Measurements from ENCODE around the gene LRFN2. TPM values are rescaled to one million over a fixed set of nuclear protein-coding genes. Genes with fewer than 3 reads are reported as not detected.

The LRFN2 gene
- total and polyA plus RNA-seq, 2 donors (not counting 1 experiment from before 2014, with no cell fraction given): not detected

DNA sequence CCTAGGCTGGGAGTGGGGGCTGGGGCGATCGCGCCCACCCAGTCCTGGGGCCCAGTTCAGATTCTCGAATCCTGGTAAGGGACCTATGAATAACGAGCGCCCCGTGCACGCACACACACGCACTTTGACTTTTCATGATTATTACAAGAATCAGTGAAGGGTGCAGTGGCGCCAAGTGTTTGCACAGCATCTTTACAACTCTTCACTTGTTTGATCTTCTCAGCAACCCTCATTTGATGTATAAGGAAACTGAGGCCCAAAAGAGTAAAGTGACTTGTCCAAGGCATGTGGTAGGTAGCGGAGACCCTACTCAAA is 863 bp upstream of the LRFN2 start:
- ATAC-seq (ENCODE audit: low read depth) (no peak), DNase-seq (no peak)
- peaks cover 16% of the 10 kb centered on the region in 2 donors for H3K4me1 ChIP-seq (ENCODE audit: control insufficient read depth in 2 of 2, insufficient read depth in 2 of 2, low read length in 2 of 2)
- peaks cover 0 to 3% (median 0%) of the 10 kb centered on the region in 3 donors for H3K9me3 ChIP-seq (ENCODE audit: control extremely low read depth in 1 of 3, control insufficient read depth in 2 of 3, insufficient read depth in 1 of 3, low read length in 2 of 3)
- intact Hi-C loops (cut with micrococcal nuclease): no loop called here
- H2AFZ ChIP-seq (ENCODE audit: insufficient read depth, low read depth, low read length, poor library complexity, severe bottlenecking): peak overlapping the region; percentile 81
- Mint-ChIP-seq H3K9me3 (ENCODE audit: insufficient read depth) (no peaks in the 10 kb centered on the region), H3K4me1 (peaks cover 11% of the 10 kb centered on the region), H3K27me3 (peaks cover 53% of the 10 kb centered on the region), H3K4me3 (peak overlapping the region; percentile 56), H3K27ac (no peak overlapping the region)
- WGBS (ENCODE audit: insufficient coverage): 18% methylated on average over 10 of the region's 11 CpGs
- H4K20me1 ChIP-seq (ENCODE audit: control insufficient read depth, insufficient read depth, low read length, poor library complexity, severe bottlenecking): no peaks in the 10 kb centered on the region
- ChIA-PET CTCF (interaction anchor here (0.7 to 1.5 kb wide), 4 partner anchors 12 to 1688 kb away, joined by 3 to 5 read pairs (median 4); no protein-coding TSS in a partner anchor), POLR2A (no interaction called here)
- no peaks in the 10 kb centered on the region for H3K36me3 ChIP-seq (replicated peaks in 1 of 2; ENCODE audit: control extremely low read depth in 1 of 2, control insufficient read depth in 1 of 2, extremely low read depth in 1 of 2, insufficient read depth in 2 of 2, low read length in 1 of 2)
- TF ChIP-seq, protein P1, sequence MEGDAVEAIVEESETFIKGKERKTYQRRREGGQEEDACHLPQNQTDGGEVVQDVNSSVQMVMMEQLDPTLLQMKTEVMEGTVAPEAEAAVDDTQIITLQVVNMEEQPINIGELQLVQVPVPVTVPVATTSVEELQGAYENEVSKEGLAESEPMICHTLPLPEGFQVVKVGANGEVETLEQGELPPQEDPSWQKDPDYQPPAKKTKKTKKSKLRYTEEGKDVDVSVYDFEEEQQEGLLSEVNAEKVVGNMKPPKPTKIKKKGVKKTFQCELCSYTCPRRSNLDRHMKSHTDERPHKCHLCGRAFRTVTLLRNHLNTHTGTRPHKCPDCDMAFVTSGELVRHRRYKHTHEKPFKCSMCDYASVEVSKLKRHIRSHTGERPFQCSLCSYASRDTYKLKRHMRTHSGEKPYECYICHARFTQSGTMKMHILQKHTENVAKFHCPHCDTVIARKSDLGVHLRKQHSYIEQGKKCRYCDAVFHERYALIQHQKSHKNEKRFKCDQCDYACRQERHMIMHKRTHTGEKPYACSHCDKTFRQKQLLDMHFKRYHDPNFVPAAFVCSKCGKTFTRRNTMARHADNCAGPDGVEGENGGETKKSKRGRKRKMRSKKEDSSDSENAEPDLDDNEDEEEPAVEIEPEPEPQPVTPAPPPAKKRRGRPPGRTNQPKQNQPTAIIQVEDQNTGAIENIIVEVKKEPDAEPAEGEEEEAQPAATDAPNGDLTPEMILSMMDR (IDR thresholded peaks at IDR 0.05): no peak
- no peak for TF ChIP-seq EZH2 (IDR thresholded peaks at IDR 0.05; ENCODE audit: borderline replicate concordance, insufficient read depth, low read depth, low read length, poor library complexity, severe bottlenecking)
- H3K4me2 ChIP-seq (replicated peaks; ENCODE audit: low read depth, low read length, poor library complexity, severe bottlenecking): peak overlapping the region; percentile 87
- peaks cover 0 to 35% (median 17%) of the 10 kb centered on the region in 4 experiments for H3K27me3 ChIP-seq (replicated peaks in 1 of 4; ENCODE audit: control extremely low read depth in 1 of 4, control insufficient read depth in 3 of 4, insufficient read depth in 4 of 4, low read length in 3 of 4)
- no peak overlapping the region for H3K27ac ChIP-seq (ENCODE audit: low read length in 2 of 2)
- H3K79me2 ChIP-seq (ENCODE audit: control insufficient read depth, insufficient read depth, low read length): no peaks in the 10 kb centered on the region
- H3K4me3 ChIP-seq (ENCODE audit: control extremely low read depth in 1 of 5, extremely low read depth in 1 of 5, insufficient read depth in 1 of 5, low read depth in 2 of 5, low read length in 4 of 5): peak overlapping the region in 1 of 5 experiments; percentile 62
- H3K9ac ChIP-seq (ENCODE audit: low read length): peak overlapping the region; percentile 62

DNA sequence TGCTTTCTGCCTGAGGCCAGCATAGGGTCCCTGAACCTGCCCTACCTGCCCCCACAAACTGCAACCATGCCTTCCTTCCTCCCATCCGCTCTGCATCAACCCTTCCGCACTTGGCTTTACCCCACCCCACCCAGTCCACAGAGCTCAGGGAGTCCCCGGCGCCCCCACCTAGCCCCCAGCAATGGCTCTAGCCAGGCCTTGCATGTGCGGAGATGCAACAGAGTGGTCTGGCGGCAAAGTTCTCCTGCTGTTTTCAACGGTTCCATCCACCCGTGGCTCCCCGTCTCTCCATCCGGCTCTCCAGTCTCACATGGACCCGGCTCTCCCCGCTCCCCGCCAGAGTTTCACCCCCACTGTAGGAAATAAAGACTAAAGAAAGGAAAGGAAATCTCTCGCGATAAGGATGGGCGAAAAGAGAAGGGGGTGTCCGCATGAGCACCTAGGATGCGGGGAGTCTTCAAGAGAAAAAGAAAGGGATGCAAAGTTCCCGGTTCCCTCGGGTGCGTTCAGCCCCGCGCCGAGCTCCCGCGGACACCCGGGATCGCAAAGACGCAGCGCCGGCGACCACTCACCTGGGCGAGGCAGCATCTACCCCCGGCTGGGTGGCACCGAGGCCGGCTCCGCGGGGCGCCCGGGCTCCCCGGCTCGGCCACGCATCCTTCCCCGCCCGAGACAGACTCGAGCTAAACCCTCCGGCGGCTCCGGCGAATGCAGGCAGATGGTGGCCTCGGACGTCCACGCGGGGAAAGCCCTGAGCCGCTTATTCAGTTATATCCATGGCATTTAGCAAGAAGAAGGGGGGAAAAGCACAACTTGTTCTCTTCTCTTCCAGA is 579 bp downstream of the LRFN2 start:
- ChIA-PET CTCF (interaction anchor here (1.3 to 1.5 kb wide), 2 partner anchors 11 to 12 kb away, joined by 5 read pairs; no protein-coding TSS in a partner anchor), POLR2A (no interaction called here)
- peak overlapping the region; percentile 87 for H3K4me2 ChIP-seq (replicated peaks; ENCODE audit: low read depth, low read length, poor library complexity, severe bottlenecking)
- H3K4me3 ChIP-seq (ENCODE audit: control extremely low read depth in 1 of 5, extremely low read depth in 1 of 5, insufficient read depth in 1 of 5, low read depth in 2 of 5, low read length in 4 of 5): peak overlapping the region; percentile 6 to 62 (median 46)
- H3K9ac ChIP-seq (ENCODE audit: low read length): no peak overlapping the region
- Mint-ChIP-seq H3K4me3 (peak overlapping the region; percentile 78), H3K4me1 (peaks cover 11% of the 10 kb centered on the region), H3K27me3 (peaks cover 47% of the 10 kb centered on the region), H3K9me3 (ENCODE audit: insufficient read depth) (no peaks in the 10 kb centered on the region), H3K27ac (no peak overlapping the region)
- no peaks in the 10 kb centered on the region for H3K79me2 ChIP-seq (ENCODE audit: control insufficient read depth, insufficient read depth, low read length)
- no peaks in the 10 kb centered on the region for H3K36me3 ChIP-seq (replicated peaks in 1 of 2; ENCODE audit: control extremely low read depth in 1 of 2, control insufficient read depth in 1 of 2, extremely low read depth in 1 of 2, insufficient read depth in 2 of 2, low read length in 1 of 2)
- peak; percentile 7 for DNase-seq
- peaks cover 0 to 3% (median 0%) of the 10 kb centered on the region in 3 donors for H3K9me3 ChIP-seq (ENCODE audit: control extremely low read depth in 1 of 3, control insufficient read depth in 2 of 3, insufficient read depth in 1 of 3, low read length in 2 of 3)
- ATAC-seq (ENCODE audit: low read depth): no peak
- H3K27me3 ChIP-seq (replicated peaks in 1 of 4; ENCODE audit: control extremely low read depth in 1 of 4, control insufficient read depth in 3 of 4, insufficient read depth in 4 of 4, low read length in 3 of 4): peaks cover 0 to 35% (median 17%) of the 10 kb centered on the region in 4 experiments
- H4K20me1 ChIP-seq (ENCODE audit: control insufficient read depth, insufficient read depth, low read length, poor library complexity, severe bottlenecking): no peaks in the 10 kb centered on the region
- H3K4me1 ChIP-seq (ENCODE audit: control insufficient read depth in 2 of 2, insufficient read depth in 2 of 2, low read length in 2 of 2): peaks cover 16% of the 10 kb centered on the region in 2 donors
- H3K27ac ChIP-seq (ENCODE audit: low read length in 2 of 2): no peak overlapping the region
- 7% methylated on average over 43 of the region's 55 CpGs for WGBS (ENCODE audit: insufficient coverage)
- TF ChIP-seq, protein P1 (IDR thresholded peaks at IDR 0.05): no peak
- no peak for TF ChIP-seq EZH2 (IDR thresholded peaks at IDR 0.05; ENCODE audit: borderline replicate concordance, insufficient read depth, low read depth, low read length, poor library complexity, severe bottlenecking)
- intact Hi-C loops (cut with micrococcal nuclease): no loop called here
- H2AFZ ChIP-seq (ENCODE audit: insufficient read depth, low read depth, low read length, poor library complexity, severe bottlenecking): peak overlapping the region; percentile 81
